Testis (tissue), 2 donors: ENCODE results near the gene PGM2L1.

ENCODE experiments used
- POLR2A ChIP-seq: fragments of 450-650 bp; IDR thresholded peaks from one replicate; pipeline ENCODE4 v1.6.1; 2017; ENCODE audit warnings: antibody characterized with exemption, mild to moderate bottlenecking, moderate library complexity
- TF ChIP-seq, protein P1 (sequence below), 3 experiments: fragments of 450-650 bp in 2 of 3; fragments of 200-600 bp in 1 of 3; sonication (generic) in 1 of 3; IDR thresholded peaks; one replicate each; pipeline ENCODE4 v1.5.1; 2016 to 2019; ENCODE audit warnings: antibody characterized with exemption in 3 of 3, mild to moderate bottlenecking in 2 of 3, moderate library complexity in 1 of 3

GRCh38 chr11:74288911-74289310 is 109.3 kb downstream of the PGM2L1 start:
- TF ChIP-seq, protein P1, sequence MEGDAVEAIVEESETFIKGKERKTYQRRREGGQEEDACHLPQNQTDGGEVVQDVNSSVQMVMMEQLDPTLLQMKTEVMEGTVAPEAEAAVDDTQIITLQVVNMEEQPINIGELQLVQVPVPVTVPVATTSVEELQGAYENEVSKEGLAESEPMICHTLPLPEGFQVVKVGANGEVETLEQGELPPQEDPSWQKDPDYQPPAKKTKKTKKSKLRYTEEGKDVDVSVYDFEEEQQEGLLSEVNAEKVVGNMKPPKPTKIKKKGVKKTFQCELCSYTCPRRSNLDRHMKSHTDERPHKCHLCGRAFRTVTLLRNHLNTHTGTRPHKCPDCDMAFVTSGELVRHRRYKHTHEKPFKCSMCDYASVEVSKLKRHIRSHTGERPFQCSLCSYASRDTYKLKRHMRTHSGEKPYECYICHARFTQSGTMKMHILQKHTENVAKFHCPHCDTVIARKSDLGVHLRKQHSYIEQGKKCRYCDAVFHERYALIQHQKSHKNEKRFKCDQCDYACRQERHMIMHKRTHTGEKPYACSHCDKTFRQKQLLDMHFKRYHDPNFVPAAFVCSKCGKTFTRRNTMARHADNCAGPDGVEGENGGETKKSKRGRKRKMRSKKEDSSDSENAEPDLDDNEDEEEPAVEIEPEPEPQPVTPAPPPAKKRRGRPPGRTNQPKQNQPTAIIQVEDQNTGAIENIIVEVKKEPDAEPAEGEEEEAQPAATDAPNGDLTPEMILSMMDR (IDR thresholded peaks at IDR 0.05) = no peak
- no peak for TF ChIP-seq POLR2A
